Liver (tissue), 3 donors: ENCODE results near the gene RIOK1.

ENCODE experiments used
- ATF3 ChIP-seq: IDR thresholded peaks from 2 replicates; pipeline ENCODE4 v1.6.1; 2016; ENCODE audit warnings: antibody characterized with exemption
- CTCF ChIP-seq: fragments of 150-350 bp; IDR thresholded peaks from 2 replicates; pipeline ENCODE4 v1.5.1; 2017; ENCODE audit warnings: improper control_type of control experiment, low read depth, low read length; ENCODE audit not compliant: missing input control
- EGR1 ChIP-seq, 2 donors: IDR thresholded peaks; 2 replicates each; pipeline ENCODE4 v1.6.1; 2016 to 2018; ENCODE audit warnings: antibody characterized with exemption in 2 of 2, low read depth in 2 of 2
- FOXA1 ChIP-seq: IDR thresholded peaks from 2 replicates; pipeline ENCODE4 v1.6.1; 2016; ENCODE audit warnings: antibody characterized with exemption
- FOXA2 ChIP-seq: IDR thresholded peaks from 2 replicates; pipeline ENCODE4 v1.6.1; 2016; ENCODE audit warnings: antibody characterized with exemption
- GABPA ChIP-seq, 2 donors: IDR thresholded peaks in 1 of 2; conservative IDR thresholded peaks in 1 of 2; 2 replicates each; pipeline ENCODE4 v1.6.1; 2016; ENCODE audit warnings: antibody characterized with exemption in 2 of 2, mild to moderate bottlenecking in 1 of 2, moderate library complexity in 1 of 2
- JUND ChIP-seq, 2 donors: IDR thresholded peaks; 2 replicates each; pipeline ENCODE4 v1.6.1; 2016; ENCODE audit warnings: antibody characterized with exemption in 2 of 2
- RAD21 ChIP-seq, 2 donors: IDR thresholded peaks; 2 replicates each; pipeline ENCODE4 v1.6.1; 2016; ENCODE audit warnings: antibody characterized with exemption in 2 of 2, mild to moderate bottlenecking in 2 of 2
- REST ChIP-seq: IDR thresholded peaks from 2 replicates; pipeline ENCODE4 v1.6.1; 2016; ENCODE audit warnings: antibody characterized with exemption, mild to moderate bottlenecking
- SP1 ChIP-seq: IDR thresholded peaks from 2 replicates; pipeline ENCODE4 v1.6.1; 2018; ENCODE audit warnings: antibody characterized with exemption, mild to moderate bottlenecking
- TAF1 ChIP-seq: conservative IDR thresholded peaks from 2 replicates; pipeline ENCODE4 v1.6.1; 2016; ENCODE audit warnings: antibody characterized with exemption, mild to moderate bottlenecking
- TF ChIP-seq, protein P1 (sequence below): IDR thresholded peaks from 2 replicates; pipeline ENCODE4 v1.6.1; 2016; ENCODE audit warnings: antibody characterized with exemption
- donor health status: healthy.
- donor health status: healthy.

DNA sequence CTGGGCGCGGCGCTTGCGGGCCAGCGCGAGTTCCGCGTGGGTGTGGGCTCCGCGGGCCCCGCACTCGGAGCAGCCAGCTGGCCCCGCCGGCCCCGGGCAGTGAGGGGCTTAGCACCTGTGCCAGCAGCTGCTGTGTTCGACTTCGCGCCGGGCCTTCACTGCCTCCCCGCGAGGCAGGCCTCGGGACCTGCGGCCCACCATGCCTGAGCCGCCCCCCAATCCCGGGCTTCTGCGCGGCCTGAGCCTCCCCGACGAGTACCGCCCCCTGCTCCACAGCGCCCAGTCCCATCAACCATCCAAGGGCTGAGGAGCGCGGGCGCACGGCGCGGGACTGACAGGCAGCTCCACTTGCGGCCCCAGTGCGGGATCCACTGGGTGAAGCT, 36.2 kb downstream of the RIOK1 start:
- no peak for TF ChIP-seq CTCF
- no peak for TF ChIP-seq GABPA (IDR thresholded peaks at IDR 0.05 in 1 of 2, conservative IDR thresholded peaks at IDR 0.05 in 1 of 2)
- TF ChIP-seq TAF1 = no peak
- TF ChIP-seq JUND (IDR thresholded peaks at IDR 0.05) = no peak
- no peak for TF ChIP-seq RAD21 (IDR thresholded peaks at IDR 0.05)
- TF ChIP-seq, protein P1, sequence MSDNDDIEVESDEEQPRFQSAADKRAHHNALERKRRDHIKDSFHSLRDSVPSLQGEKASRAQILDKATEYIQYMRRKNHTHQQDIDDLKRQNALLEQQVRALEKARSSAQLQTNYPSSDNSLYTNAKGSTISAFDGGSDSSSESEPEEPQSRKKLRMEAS = no peak
- no peak for TF ChIP-seq FOXA2
- TF ChIP-seq SP1 = no peak
- no peak for TF ChIP-seq FOXA1
- no peak for TF ChIP-seq EGR1 (IDR thresholded peaks at IDR 0.05; ENCODE audit: low read depth in 2 of 2)
- TF ChIP-seq REST = no peak
- TF ChIP-seq ATF3 = no peak
